GM12878 (cell line): ENCODE data around the gene PKN2.

Experiments used
- ATF3 ChIP-seq: IDR thresholded peaks from 2 replicates; pipeline ENCODE4 v1.6.1; 2011; ENCODE audit warnings: low read depth, mild to moderate bottlenecking, low read length, moderate library complexity, borderline replicate concordance; ENCODE audit errors: extremely low read depth
- CREB1 ChIP-seq: IDR thresholded peaks from 2 replicates; pipeline ENCODE4 v1.6.1; 2012; ENCODE audit warnings: low read depth, mild to moderate bottlenecking, inconsistent platforms
- CTCF ChIP-seq, 3 experiments: IDR thresholded peaks in 2 of 3; conservative IDR thresholded peaks in 1 of 3; 2 replicates each; pipeline ENCODE4 v1.5.1; 2011; ENCODE audit warnings: low read depth in 3 of 3, low read length in 3 of 3, mild to moderate bottlenecking in 3 of 3, control low read depth in 2 of 3, moderate library complexity in 2 of 3, inconsistent platforms in 1 of 3, mixed read lengths in 1 of 3; ENCODE audit not compliant: control insufficient read depth in 2 of 3, insufficient read depth in 1 of 3; ENCODE audit errors: extremely low read depth in 1 of 3
- ELK1 ChIP-seq: IDR thresholded peaks from 2 replicates; pipeline ENCODE4 v1.6.1; 2012; ENCODE audit warnings: low read depth, low read length, improper control_type of control experiment
- ESRRA ChIP-seq: IDR thresholded peaks from 2 replicates; pipeline ENCODE4 v1.6.1; 2012; ENCODE audit warnings: mild to moderate bottlenecking, low read length, improper control_type of control experiment
- EZH2 ChIP-seq: IDR thresholded peaks from 2 replicates; pipeline ENCODE4 v1.6.1; 2012; ENCODE audit warnings: low read depth, mild to moderate bottlenecking, control low read depth, inconsistent platforms, low read length, borderline replicate concordance; ENCODE audit not compliant: control insufficient read depth
- MYC ChIP-seq: IDR thresholded peaks from 2 replicates; pipeline ENCODE4 v1.6.1; 2011; ENCODE audit warnings: mild to moderate bottlenecking, low read length, moderate library complexity, inconsistent platforms; ENCODE audit not compliant: insufficient read depth, insufficient replicate concordance, insufficient read length, severe bottlenecking
- POLR2A ChIP-seq: IDR thresholded peaks from 2 replicates; pipeline ENCODE4 v1.6.1; 2011; ENCODE audit warnings: low read depth, mild to moderate bottlenecking, low read length
- PRDM15 ChIP-seq: fragments of 450-650 bp; formaldehyde crosslinking; IDR thresholded peaks from 2 replicates; pipeline ENCODE4 v1.4.0; 2020; ENCODE audit warnings: mild to moderate bottlenecking, moderate library complexity
- REST ChIP-seq: IDR thresholded peaks from 2 replicates; pipeline ENCODE4 v1.6.1; 2012; ENCODE audit warnings: mild to moderate bottlenecking, low read depth, low read length
- TCF7 ChIP-seq: IDR thresholded peaks from 2 replicates; pipeline ENCODE4 v1.6.1; 2014; ENCODE audit warnings: antibody characterized with exemption, borderline replicate concordance
- ZBTB11 ChIP-seq: fragments of 450-650 bp; formaldehyde crosslinking; IDR thresholded peaks from 2 replicates; pipeline ENCODE4 v1.5.0; 2022; ENCODE audit warnings: mild to moderate bottlenecking, missing genetic modification characterization
- ZNF274 ChIP-seq: IDR thresholded peaks from one replicate; pipeline ENCODE4 v1.8.0; 2011; ENCODE audit not compliant: insufficient read length, insufficient read depth

GRCh38 chr1:88729297-88729696 is 45.2 kb downstream of the PKN2 start:
- no peak for TF ChIP-seq ATF3
- no peak for TF ChIP-seq CTCF (IDR thresholded peaks at IDR 0.05 in 2 of 3, conservative IDR thresholded peaks at IDR 0.05 in 1 of 3; ENCODE audit: control insufficient read depth in 2 of 3, extremely low read depth in 1 of 3, insufficient read depth in 1 of 3, low read depth in 3 of 3, low read length in 3 of 3)
- TF ChIP-seq PRDM15 (CRISPR knock-in tag), result no peak
- TF ChIP-seq ESRRA, result no peak
- no peak for TF ChIP-seq TCF7
- no peak for TF ChIP-seq CREB1
- no peak for TF ChIP-seq ZNF274
- TF ChIP-seq MYC, result no peak
- TF ChIP-seq EZH2, result no peak
- no peak for TF ChIP-seq ZBTB11
- no peak for TF ChIP-seq POLR2A
- TF ChIP-seq REST, result no peak
- TF ChIP-seq ELK1, result no peak
